CD4-positive, alpha-beta T cell treated with Interleukin-4 for 4 hours (primary cell): ENCODE results near the gene BRPF3.
"Not testable (repeated sequence)": the region's sequence is repeated elsewhere in the genome, so short reads cannot be mapped to it uniquely, and the experiment has no call there.

Experiments used
- DNase-seq: peaks from one replicate; pipeline ENCODE4 v3.0.0-alpha.2; 2020

The BRPF3 gene

GRCh38 chr6:36200998-36201596, 4.6 kb downstream of the BRPF3 start:
- no peak for DNase-seq

GRCh38 chr6:36201612-36202011, 5.1 kb downstream of the BRPF3 start:
- peak; percentile 3 for DNase-seq

- DNase-seq, result no peak
Observed at GRCh38 chr6:36202101-36202500, 5.6 kb downstream of the BRPF3 start.

GRCh38 chr6:36204068-36204753, 7.7 kb downstream of the BRPF3 start:
- peak; percentile 59 for DNase-seq

- DNase-seq, result no peak
Observed at GRCh38 chr6:36207155-36207554, 10.6 kb downstream of the BRPF3 start.

- no peak for DNase-seq
Observed at GRCh38 chr6:36209606-36210005, 13.1 kb downstream of the BRPF3 start.

GRCh38 chr6:36210182-36210581, 13.6 kb downstream of the BRPF3 start:
- no peak for DNase-seq

GRCh38 chr6:36210886-36211595, 14.5 kb downstream of the BRPF3 start:
- DNase-seq, result no peak

- no peak for DNase-seq
Observed at GRCh38 chr6:36216559-36216958, 20.0 kb downstream of the BRPF3 start.

GRCh38 chr6:36217188-36217587, 20.6 kb downstream of the BRPF3 start:
- no peak for DNase-seq

GRCh38 chr6:36217946-36218345, 21.4 kb downstream of the BRPF3 start:
- DNase-seq, result no peak

GRCh38 chr6:36218516-36218915, 22.0 kb downstream of the BRPF3 start:
- not testable (repeated sequence) for DNase-seq

GRCh38 chr6:36219081-36219480, 22.5 kb downstream of the BRPF3 start:
- no peak for DNase-seq

- no peak for DNase-seq
Observed at GRCh38 chr6:36220226-36220625, 23.7 kb downstream of the BRPF3 start.

GRCh38 chr6:36221674-36222073, 25.1 kb downstream of the BRPF3 start:
- no peak for DNase-seq

- no peak for DNase-seq
Observed at GRCh38 chr6:36222924-36223323, 26.4 kb downstream of the BRPF3 start.

GRCh38 chr6:36223706-36224105, 27.2 kb downstream of the BRPF3 start:
- no peak for DNase-seq

- no peak for DNase-seq
Observed at GRCh38 chr6:36224918-36225461, 28.4 kb downstream of the BRPF3 start.

GRCh38 chr6:36226438-36227047, 30.0 kb downstream of the BRPF3 start:
- DNase-seq, result no peak

GRCh38 chr6:36227379-36228228, 31.1 kb downstream of the BRPF3 start:
- DNase-seq, result no peak

- no peak for DNase-seq
Observed at GRCh38 chr6:36229223-36229622, 32.7 kb downstream of the BRPF3 start.

GRCh38 chr6:36230371-36230770, 33.8 kb downstream of the BRPF3 start:
- no peak for DNase-seq

GRCh38 chr6:36232172-36232571, 35.6 kb downstream of the BRPF3 start:
- DNase-seq, result no peak
